ENCODE data around the gene PLXNA4. TPM values are rescaled to one million over a fixed set of nuclear protein-coding genes. Genes with fewer than 3 reads are reported as not detected.

PLXNA4 gene
- total RNA-seq, 1 donor from 2014 or later: 14.0 TPM

GRCh38 chr7:132221356-132221755 is 354.9 kb downstream of the PLXNA4 start:
- Histone ChIP-seq H3K27ac (no peak overlapping the region), H3K27me3 (no peaks in the 10 kb centered on the region), H3K9me3 (no peaks in the 10 kb centered on the region), H3K36me3 (no peaks in the 10 kb centered on the region), H3K4me3 (no peak overlapping the region), H3K4me1 (no peaks in the 10 kb centered on the region)
- DNase-seq (ENCODE audit: extremely low spot score in 2 of 2): no peak
- TF ChIP-seq POLR2AphosphoS5 (IDR thresholded peaks at IDR 0.05; ENCODE audit: insufficient read depth in 1 of 2, low read depth in 1 of 2) (peak in 1 of 2 donors; percentile 27), POLR2A (IDR thresholded peaks at IDR 0.05) (no peak), CTCF (IDR thresholded peaks at IDR 0.05) (no peak)
- intact Hi-C loops (cut with DNase I): no loop called here

GRCh38 chr7:132220060-132220459 is 356.2 kb downstream of the PLXNA4 start:
- Histone ChIP-seq H3K27me3 (no peaks in the 10 kb centered on the region), H3K27ac (no peak overlapping the region), H3K4me1 (no peaks in the 10 kb centered on the region), H3K9me3 (no peaks in the 10 kb centered on the region), H3K36me3 (no peaks in the 10 kb centered on the region), H3K4me3 (no peak overlapping the region)
- no peak for DNase-seq (ENCODE audit: extremely low spot score in 2 of 2)
- no peak for TF ChIP-seq CTCF (IDR thresholded peaks at IDR 0.05)
- TF ChIP-seq POLR2AphosphoS5 (IDR thresholded peaks at IDR 0.05; ENCODE audit: insufficient read depth in 1 of 2, low read depth in 1 of 2): no peak
- no peak for TF ChIP-seq POLR2A (IDR thresholded peaks at IDR 0.05)
- intact Hi-C loops (cut with DNase I): no loop called here

- TF ChIP-seq CTCF (IDR thresholded peaks at IDR 0.05): no peak
- TF ChIP-seq POLR2A (IDR thresholded peaks at IDR 0.05): no peak
- TF ChIP-seq POLR2AphosphoS5 (IDR thresholded peaks at IDR 0.05; ENCODE audit: insufficient read depth in 1 of 2, low read depth in 1 of 2): no peak
- Histone ChIP-seq H3K27me3 (no peaks in the 10 kb centered on the region), H3K27ac (no peak overlapping the region), H3K9me3 (no peaks in the 10 kb centered on the region), H3K36me3 (no peaks in the 10 kb centered on the region), H3K4me1 (no peaks in the 10 kb centered on the region), H3K4me3 (no peak overlapping the region)
- no peak for DNase-seq (ENCODE audit: extremely low spot score in 2 of 2)
- intact Hi-C loops (cut with DNase I): no loop called here
These were observed 357.4 kb downstream of the PLXNA4 start for GRCh38 chr7:132218876-132219275.

- intact Hi-C loops (cut with DNase I): no loop called here
- no peaks in the 10 kb centered on the region for H3K27me3 ChIP-seq
- no peaks in the 10 kb centered on the region for H3K36me3 ChIP-seq
- no peak for DNase-seq (ENCODE audit: extremely low spot score in 2 of 2)
- no peaks in the 10 kb centered on the region for H3K9me3 ChIP-seq
- no peak overlapping the region for H3K4me3 ChIP-seq
- no peaks in the 10 kb centered on the region for H3K4me1 ChIP-seq
- H3K27ac ChIP-seq: no peak overlapping the region
- no peak for TF ChIP-seq CTCF (IDR thresholded peaks at IDR 0.05)
- no peak for TF ChIP-seq POLR2AphosphoS5 (IDR thresholded peaks at IDR 0.05; ENCODE audit: insufficient read depth in 1 of 2, low read depth in 1 of 2)
These were observed 359.3 kb downstream of the PLXNA4 start for GRCh38 chr7:132216847-132217525.

GRCh38 chr7:132214452-132214851 is 361.8 kb downstream of the PLXNA4 start:
- no peak for DNase-seq (ENCODE audit: extremely low spot score in 2 of 2)

More at GRCh38 chr7:132214452-132214851, 361.8 kb downstream of the PLXNA4 start:
- Histone ChIP-seq H3K9me3 (no peaks in the 10 kb centered on the region), H3K27me3 (no peaks in the 10 kb centered on the region), H3K27ac (no peak overlapping the region), H3K4me1 (no peaks in the 10 kb centered on the region), H3K36me3 (no peaks in the 10 kb centered on the region), H3K4me3 (no peak overlapping the region)
- TF ChIP-seq POLR2AphosphoS5 (IDR thresholded peaks at IDR 0.05; ENCODE audit: insufficient read depth in 1 of 2, low read depth in 1 of 2) (no peak), CTCF (IDR thresholded peaks at IDR 0.05) (no peak), POLR2A (IDR thresholded peaks at IDR 0.05) (no peak)
- intact Hi-C loops (cut with DNase I): no loop called here

Measured in vagina (tissue), 2 donors.